ENCODE data around the gene HOTAIR.

Gene HOTAIR

DNA sequence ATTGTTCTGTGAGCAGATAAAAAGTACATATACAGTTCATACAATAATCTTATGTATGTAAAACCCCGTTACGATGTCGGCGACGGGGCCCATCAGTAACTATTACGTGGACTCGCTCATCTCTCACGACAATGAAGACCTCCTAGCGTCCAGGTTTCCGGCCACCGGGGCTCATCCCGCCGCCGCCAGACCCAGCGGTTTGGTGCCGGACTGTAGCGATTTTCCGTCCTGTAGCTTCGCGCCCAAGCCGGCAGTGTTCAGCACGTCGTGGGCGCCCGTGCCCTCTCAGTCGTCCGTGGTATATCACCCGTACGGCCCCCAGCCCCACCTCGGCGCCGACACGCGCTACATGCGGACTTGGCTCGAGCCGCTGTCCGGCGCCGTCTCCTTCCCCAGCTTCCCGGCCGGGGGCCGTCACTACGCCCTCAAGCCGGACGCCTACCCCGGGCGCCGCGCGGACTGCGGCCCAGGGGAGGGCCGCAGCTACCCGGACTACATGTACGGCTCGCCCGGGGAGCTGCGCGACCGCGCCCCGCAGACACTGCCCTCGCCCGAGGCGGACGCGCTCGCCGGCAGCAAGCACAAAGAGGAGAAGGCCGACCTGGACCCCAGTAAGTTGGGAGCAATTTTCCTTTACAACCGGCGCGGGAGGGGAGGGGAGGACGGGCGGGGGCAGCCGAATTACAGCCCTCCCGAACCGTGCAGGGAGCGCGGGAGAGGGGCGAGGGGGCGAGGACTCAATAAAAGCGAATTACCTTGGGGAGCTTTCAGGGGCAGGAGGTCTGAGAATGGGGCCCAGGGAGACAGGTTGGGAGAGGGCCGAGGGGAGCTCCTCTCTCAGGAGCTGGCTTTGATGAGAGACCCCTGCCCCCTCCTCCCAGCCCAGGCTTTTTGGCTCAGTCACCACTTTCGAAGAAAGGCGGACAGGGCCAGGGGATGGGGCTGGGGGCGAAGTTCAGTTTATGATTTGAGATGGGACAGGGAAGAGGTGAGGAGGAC, 25.7 kb upstream of the HOTAIR start, which contains the start of gene HOXC9:
TSS of gene HOXC9 (plus strand) at position 46 of the 999 bp plus-strand sequence. CDS start at position 74, 28 bp downstream.
- no peak for FAIRE-seq
- DNase-seq (ENCODE audit: low spot score), result peak; percentile 44

DNA sequence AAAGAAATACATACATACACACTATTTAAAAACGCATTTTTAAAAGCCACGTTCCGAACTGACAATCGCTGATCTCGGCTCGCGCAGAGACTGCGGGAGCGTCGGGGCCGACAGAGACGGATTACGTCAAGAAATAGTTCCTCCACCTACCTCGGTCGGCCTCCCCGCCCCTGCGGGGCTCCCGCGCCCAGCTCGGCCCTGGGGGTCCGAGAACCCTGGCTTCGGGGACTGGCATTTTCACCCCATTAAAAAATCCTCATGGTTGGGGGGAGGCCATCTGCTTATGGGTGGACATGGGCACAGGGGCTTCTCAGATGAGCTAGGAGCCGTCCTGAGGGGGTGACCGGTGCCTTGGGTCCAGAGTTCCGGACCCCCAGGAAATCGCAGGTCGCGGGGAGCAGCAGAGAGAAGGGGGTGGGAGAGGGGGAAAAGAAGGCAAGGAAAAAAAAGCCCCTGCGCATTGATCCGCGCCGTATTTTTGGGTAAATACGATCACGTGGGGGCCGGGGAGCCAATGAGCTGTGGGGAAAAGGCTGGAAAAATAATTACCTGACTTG, 24.9 kb upstream of the HOTAIR start:
- DNase-seq (ENCODE audit: low spot score), result peak; percentile 72
- no peak for FAIRE-seq

- no peak for FAIRE-seq
These were observed 24.1 kb upstream of the HOTAIR start for GRCh38 chr12:53998900-53999236.

DNA sequence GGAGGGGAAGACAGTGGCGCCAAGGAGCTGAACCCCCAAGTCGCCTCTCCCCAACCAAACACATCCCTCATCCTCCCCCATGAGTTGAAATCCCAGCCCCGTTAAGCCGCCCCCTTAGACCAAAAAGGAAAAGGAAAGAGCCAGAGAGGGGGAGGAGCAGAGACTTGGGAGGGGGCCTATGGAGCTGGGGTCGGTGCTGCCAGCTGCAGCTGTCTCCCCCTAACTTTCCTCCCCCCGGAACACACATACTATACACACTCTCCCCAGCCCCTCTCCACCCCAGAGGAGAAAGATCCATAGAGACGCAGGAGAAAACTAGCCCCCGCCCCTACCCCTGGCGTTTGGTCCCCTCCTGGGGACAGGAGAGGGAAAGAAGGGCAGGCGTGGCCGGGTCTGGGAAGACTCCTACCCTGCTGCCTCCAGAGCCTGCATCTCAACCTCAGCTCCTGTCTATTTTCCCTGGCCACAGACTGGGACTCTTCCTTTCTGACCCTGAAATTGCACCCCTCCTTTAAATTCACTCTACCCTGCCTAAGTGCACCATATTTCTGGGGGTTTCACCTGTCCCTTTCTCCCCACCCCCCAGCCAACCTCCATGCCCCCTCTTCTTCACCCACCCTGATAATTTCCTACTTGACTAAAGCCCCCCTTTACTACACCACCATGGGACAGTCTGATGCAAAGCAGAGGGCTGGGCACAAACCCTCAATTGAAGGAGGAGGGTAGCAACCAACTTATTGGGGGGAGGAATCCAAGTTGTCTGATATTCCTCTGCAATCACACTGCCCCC, 23.6 kb upstream of the HOTAIR start:
- FAIRE-seq (no peak), DNase-seq (ENCODE audit: low spot score) (no peak)

More at GRCh38 chr12:53998900-53999236, 24.1 kb upstream of the HOTAIR start:
- no peak for DNase-seq (ENCODE audit: low spot score)

DNA sequence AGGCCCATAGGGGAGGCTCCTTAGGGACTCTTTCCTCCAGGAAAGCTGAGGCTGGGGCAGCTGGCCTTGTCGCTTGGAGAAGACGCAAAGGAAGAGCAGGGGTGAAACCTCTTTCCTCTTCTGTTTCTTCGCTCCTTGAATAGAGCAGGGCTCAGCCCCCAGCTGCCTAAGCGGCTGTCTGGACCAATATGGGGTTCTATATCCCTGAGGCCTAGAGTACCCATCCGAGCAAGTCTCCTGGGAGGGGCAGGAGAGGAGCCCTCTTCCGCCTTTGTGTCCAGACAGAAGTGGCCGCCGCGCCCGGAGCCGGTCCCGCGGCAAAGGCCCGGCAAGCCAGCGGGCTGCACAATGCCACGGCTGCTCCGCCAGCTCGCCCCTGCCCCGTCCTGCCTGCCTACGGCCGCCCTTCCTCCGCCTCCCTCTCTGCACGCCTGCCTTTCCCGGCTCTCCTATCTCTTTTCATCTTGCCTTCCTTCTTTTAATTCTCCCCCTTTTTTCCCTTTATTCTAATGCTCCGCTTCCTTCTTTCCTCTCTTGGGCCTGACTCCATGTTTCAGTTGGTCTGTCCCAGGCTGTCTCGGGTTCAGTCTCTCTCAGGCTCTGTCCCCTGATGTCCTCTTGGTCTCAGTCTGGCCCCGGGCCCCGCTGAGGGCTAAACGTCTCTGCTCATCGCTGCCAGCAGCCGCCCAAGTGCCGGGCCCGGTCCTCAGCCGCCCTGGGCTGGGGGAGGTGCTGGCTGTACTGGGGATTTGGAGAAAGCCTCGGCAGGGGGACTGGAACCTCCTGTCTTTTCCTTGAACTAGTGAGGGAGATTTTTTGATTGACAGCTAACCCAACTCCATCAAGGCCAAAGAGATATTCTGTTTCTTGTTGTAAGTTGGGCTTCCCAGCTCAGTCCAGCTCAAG, 22.7 kb upstream of the HOTAIR start:
- FAIRE-seq (no peak), DNase-seq (ENCODE audit: low spot score) (no peak)

DNA sequence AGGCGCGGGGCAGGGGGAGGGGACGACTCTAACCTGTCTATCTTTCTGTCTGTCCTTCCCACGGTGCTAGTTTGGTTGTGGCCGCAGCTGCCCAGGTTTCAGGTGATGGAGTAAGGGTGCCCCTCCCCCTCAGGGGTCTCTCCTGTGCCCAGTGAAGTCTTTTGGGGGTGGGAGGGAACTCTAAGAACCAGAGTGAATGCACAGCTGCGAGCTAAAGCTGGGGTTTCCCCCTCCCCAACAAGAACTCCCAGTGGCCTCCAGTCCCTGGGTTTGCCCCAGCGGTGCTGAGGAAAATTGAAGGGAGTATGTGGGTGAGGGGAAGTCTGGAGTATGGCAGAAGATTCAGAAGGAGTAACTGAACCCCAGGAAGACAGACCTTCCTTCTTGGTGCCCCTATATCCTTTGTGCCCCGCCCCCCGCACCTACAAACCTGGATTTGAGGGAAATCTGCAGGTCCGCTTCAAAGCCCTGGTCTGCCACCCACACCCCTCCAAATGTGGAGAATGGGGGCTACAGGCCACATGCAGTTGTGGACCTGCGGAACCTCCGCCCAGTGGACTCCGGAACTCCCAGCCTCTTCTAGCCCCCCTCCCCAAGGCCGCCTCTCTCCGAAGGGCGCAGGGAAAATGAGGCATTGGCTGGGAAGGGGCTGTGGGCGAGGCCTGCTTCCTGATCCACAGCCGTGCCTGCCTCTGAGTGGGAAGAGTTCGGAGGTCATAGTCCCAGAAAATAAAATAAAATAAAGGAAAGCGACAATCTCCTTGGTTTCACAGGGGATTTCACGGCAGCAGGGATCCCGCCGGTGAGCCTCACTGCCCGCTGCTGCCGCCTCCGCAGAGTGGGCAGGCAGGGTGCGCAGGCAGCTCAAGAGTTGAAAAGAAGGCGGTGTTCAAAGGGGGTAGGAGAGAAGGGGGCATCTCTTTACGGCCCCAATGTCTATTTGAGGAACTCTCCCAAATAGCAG, 21.8 kb upstream of the HOTAIR start:
- FAIRE-seq (no peak), DNase-seq (ENCODE audit: low spot score) (no peak)

GRCh38 chr12:53995378-53996239, 20.9 kb upstream of the HOTAIR start:
- DNase-seq (ENCODE audit: low spot score) (peak; percentile 79), FAIRE-seq (no peak)

DNA sequence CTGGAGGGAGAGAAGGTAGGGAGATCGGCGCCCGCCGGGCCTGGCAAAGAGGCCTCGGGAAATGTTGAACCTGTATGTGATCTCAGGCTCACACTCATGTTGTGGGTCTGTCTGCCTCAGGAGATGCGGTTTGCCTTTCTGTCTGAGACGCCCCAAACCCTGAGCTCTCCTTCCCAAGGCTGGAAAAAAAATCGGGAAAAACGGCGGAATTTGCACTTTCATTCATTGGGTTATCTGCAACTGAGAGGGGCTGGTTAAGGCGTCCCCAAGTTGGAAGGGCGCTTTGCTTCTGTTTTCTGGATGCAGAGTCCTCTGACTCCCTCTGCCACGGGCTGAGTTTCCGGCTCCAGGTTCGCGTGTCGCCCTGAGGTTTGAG, 20.2 kb upstream of the HOTAIR start:
- no peak for FAIRE-seq
- no peak for DNase-seq (ENCODE audit: low spot score)

DNA sequence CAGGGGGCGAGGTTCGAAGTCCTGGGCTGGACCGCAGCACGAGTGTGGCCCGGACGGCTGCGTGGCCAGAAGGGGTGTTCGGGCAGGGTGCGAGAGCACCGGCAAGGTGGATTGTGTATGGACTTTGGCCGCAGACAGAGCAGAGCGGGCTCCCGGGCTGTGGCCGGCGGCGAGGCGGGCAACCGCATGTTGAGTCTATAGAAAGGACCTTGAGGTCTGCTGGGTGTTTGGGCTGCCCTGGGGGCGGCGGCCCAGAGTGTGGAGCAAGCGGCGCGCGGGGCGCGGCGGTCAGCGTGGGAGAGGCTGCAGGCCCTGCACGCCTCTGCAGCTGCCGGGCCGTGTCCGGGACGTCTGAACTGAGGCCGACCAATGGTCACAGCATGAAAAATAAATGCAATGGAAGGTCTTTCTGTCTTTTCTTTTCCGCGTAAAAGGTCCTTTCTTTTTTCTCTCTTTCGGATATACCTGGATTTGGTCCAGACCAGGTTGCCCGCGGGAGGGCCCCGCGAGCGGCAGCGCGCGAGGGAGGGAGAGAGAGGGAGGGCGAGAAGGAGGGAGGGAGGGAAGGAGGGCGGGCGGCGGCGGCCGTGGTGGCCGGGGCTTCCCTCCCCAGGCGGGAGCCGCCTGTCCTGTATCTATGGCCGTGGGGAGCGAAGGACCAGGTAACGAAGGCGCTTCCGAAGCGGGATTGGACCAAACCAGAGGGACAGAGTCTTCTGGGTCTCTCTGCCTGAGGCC, 19.7 kb upstream of the HOTAIR start:
- no peak for FAIRE-seq
- peak; percentile 44 for DNase-seq (ENCODE audit: low spot score)

DNA sequence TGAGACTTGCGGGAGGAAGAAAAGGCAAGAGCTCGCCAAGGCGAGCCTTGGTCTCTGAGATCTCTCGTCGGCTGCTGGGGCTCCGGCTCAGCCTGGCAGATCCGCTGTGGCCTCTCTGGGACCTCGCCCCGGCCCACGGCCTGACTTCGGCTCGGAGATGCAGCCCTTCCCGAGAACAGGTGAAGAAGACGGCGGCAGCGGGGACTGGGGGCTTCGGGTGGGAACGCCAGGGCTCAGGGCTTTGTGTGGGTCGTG, 19.2 kb upstream of the HOTAIR start:
- no peak for DNase-seq (ENCODE audit: low spot score)
- FAIRE-seq, result no peak

- FAIRE-seq (no peak), DNase-seq (ENCODE audit: low spot score) (no peak)
These were observed 18.6 kb upstream of the HOTAIR start for GRCh38 chr12:53993162-53994008.

- FAIRE-seq, result no peak
- DNase-seq (ENCODE audit: low spot score), result no peak
These were observed 17.7 kb upstream of the HOTAIR start for GRCh38 chr12:53992377-53992889.

GRCh38 chr12:53991077-53991460, 16.3 kb upstream of the HOTAIR start:
- no peak for DNase-seq (ENCODE audit: low spot score)
- no peak for FAIRE-seq

- no peak for FAIRE-seq
- DNase-seq (ENCODE audit: low spot score), result no peak
These were observed 15.7 kb upstream of the HOTAIR start for GRCh38 chr12:53990311-53991076.

DNA sequence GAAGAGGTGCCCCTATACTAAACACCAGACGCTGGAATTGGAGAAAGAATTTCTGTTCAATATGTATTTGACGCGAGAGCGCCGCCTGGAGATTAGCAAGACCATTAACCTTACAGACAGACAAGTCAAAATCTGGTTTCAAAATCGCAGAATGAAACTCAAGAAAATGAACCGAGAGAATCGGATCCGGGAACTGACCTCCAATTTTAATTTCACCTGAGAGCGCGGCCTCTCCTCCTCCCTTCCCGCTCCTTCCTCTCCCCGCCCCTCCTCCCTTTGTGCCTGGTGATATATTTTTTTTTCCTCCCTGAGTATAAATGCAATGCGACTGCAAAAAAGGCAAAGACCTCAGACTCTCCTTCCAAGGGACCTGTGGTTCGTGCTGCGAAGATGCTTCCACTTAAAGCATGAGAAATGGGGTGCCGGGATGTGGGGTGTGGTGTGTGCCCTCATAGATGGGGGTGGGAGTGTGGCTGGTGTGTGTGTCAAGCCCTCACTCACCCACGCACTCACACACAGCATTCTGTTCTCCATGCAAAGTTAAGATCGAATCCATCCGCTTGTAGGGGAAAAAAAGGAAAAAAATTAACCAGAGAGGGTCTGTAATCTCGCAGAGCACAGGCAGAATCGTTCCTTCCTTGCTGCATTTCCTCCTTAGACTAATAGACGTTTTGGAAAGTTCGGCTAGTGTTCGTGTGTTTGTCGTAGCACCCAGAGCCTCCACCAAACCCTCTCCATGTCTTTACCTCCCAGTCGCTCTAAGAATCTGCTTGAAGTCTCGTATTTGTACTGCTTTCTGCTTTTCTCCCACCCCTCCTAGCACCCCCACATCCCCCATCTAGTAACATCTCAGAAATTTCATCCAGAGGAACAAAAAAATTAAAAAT, 14.7 kb upstream of the HOTAIR start:
- peak; percentile 13 for FAIRE-seq
- peak; percentile 47 for DNase-seq (ENCODE audit: low spot score)

All from urothelium cell line (cell line).